ENCODE results near the gene NT5DC1. TPM values are rescaled to one million over a fixed set of nuclear protein-coding genes. Genes with fewer than 3 reads are reported as not detected.

NT5DC1 gene
- total and polyA plus RNA-seq, 10 of the 15 experiments (the other 5 are each of a cell fraction or from before 2014, with no cell fraction given): 40.8 to 140 (median 66.8) TPM

DNA sequence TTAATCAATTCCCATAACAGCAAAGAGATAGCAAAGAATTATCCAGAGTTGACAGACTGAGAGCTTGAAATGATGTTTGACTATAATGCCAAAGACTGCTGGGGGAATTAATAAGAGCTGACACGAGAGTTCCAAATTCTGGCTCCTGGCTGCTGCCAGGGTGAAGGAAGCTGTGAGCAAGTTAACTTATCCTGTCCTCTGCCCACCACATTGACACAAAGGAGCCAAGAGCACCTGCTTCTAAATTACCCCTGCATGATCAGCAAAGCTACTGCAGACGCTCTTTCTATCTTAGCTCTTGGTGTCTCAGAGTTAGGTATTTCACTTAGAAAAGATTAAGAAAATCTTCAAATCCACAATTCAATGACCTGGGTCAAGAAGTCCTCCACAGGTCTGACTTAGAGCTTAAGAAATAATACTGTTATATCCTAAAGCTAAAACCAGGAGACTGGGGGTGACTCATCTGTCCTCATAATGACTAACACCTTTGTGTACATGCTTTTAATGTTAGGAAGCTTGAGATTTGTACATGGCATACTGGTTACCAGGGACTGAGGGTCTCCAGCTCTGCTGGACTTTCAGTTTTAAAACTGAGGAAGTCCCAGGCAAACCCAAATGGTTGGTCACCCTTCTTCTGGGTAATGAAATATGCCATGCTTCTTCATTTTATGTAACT lies 26.8 kb upstream of the NT5DC1 start:
- SMC1A ChIA-PET (ENCODE audit: uncharacterized antibody, unreplicated experiment): interaction anchor here (0.8 to 8.6 kb wide), 7 partner anchors 9 to 68 kb away, joined by 3 to 68 read pairs (median 3); partner anchors contain the start of gene FRK
- Histone ChIP-seq H3K9me3 (replicated peaks; ENCODE audit: control insufficient read depth, insufficient read depth, low read length) (no peaks in the 10 kb centered on the region), H2AFZ (ENCODE audit: control insufficient read depth, low read depth, low read length) (no peak overlapping the region), H3K27ac (ENCODE audit: control insufficient read depth, insufficient read depth) (no peak overlapping the region), H3K79me2 (ENCODE audit: control insufficient read depth, insufficient read depth, low read length) (no peaks in the 10 kb centered on the region), H3K4me1 (ENCODE audit: control insufficient read depth, insufficient read depth, low read length) (no peaks in the 10 kb centered on the region), H4K20me1 (ENCODE audit: control insufficient read depth, insufficient read depth) (no peaks in the 10 kb centered on the region), H3K36me3 (ENCODE audit: control insufficient read depth in 2 of 2, insufficient read depth in 2 of 2, low read length in 1 of 2) (no peaks in the 10 kb centered on the region), H3K4me3 (no peak overlapping the region), H3K9ac (ENCODE audit: control insufficient read depth, insufficient read depth, low read length) (no peak overlapping the region), H3K4me2 (ENCODE audit: control insufficient read depth, insufficient read depth) (no peak overlapping the region), H3K27me3 (replicated peaks in 1 of 2; ENCODE audit: control insufficient read depth in 2 of 2, insufficient read depth in 2 of 2, low read length in 1 of 2) (no peaks in the 10 kb centered on the region)
- FAIRE-seq (no peak), ATAC-seq (no peak), DNase-seq (ENCODE audit: low read depth, low spot score) (no peak)
- CTCF ChIA-PET: interaction anchor here (0.7 to 1.4 kb wide), 6 partner anchors 13 to 178 kb away, joined by 3 to 5 read pairs (median 4); partner anchors contain the start of genes FRK and NT5DC1
- intact Hi-C loops (cut with micrococcal nuclease; ENCODE audit: unreplicated experiment): no loop called here
- BruUV-seq (replicated peaks): no TSS peak
- RAD21 ChIA-PET (ENCODE audit: unreplicated experiment): interaction anchor here (0.9 kb wide), 1 partner anchor 12 kb away, joined by 3 read pairs; no protein-coding TSS in a partner anchor
- POLR2A ChIA-PET: interaction anchor here (0.9 to 1.0 kb wide), 2 partner anchors 9 to 11 kb away, joined by 3 to 4 read pairs; no protein-coding TSS in a partner anchor
- TF ChIP-seq CHD2 (IDR thresholded peaks at IDR 0.05; ENCODE audit: borderline replicate concordance, low read depth, low read length) (no peak), RELA (IDR thresholded peaks at IDR 0.05; ENCODE audit: borderline replicate concordance, partially characterized antibody) (no peak), SMAD5 (IDR thresholded peaks at IDR 0.05; ENCODE audit: low read depth) (no peak)
- TF ChIP-seq, protein P1, sequence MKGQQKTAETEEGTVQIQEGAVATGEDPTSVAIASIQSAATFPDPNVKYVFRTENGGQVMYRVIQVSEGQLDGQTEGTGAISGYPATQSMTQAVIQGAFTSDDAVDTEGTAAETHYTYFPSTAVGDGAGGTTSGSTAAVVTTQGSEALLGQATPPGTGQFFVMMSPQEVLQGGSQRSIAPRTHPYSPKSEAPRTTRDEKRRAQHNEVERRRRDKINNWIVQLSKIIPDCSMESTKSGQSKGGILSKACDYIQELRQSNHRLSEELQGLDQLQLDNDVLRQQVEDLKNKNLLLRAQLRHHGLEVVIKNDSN (IDR thresholded peaks at IDR 0.05; ENCODE audit: borderline replicate concordance, extremely low read length, insufficient read depth, low read depth, low read length): no peak
- in situ Hi-C loops (cut with MboI): no loop called here
- WGBS (ENCODE audit: insufficient coverage, insufficient replicate concordance, low lambda C conversion rate, missing lambda C conversion rate): 100% methylated on average over 2 of the region's 2 CpGs

Measured in GM12878 (cell line).